Heart left ventricle (tissue), 13 donors: ENCODE data around the gene TRIM54.

Experiments used
- POLR2A ChIP-seq, 2 donors: fragments of 450-650 bp; IDR thresholded peaks; one replicate each; pipeline ENCODE4 v1.6.1; 2017; ENCODE audit warnings: antibody characterized with exemption in 2 of 2, mild to moderate bottlenecking in 2 of 2, moderate library complexity in 2 of 2
- TF ChIP-seq, protein P1 (sequence below), 12 donors: fragments of 200-600 bp; sonication (generic) in 4 of 12; IDR thresholded peaks; one replicate each; pipeline versions ENCODE4 v1.5.0 to v1.8.0; 2018 to 2022; ENCODE audit warnings: antibody characterized with exemption in 12 of 12, mild to moderate bottlenecking in 5 of 12
- donor health status: ischemic (EF 13 %, LVEDD 7.1; RV severe dilation, severe dysfunction).
- donor health status: DM: no; HTN: yes; CAD: no.
- donor health status: DM: no; HTN: no; CAD: no.
- donor health status: ischemic (EF 25% LVEDD 6.9; RV normal size, moderate dysfunction).
- donor health status: ischemic (EF 25% LVEDD 5.7; RV mildly dilated, moderate dysfunction).
- donor health status: ischemic (EF 35%, LVEDD 5.7; RV mildly dilated, moderate dysfunction).
- donor health status: nonischemic (EF 11% LVEDD 7.7; RV severe dilation, severe dysfunction).
- donor health status: DM: yes; HTN: yes; CAD: no.
- donor health status: PGD.
- donor health status: ischemic (EF 29% LVEDD 5.4; RV normal size, mild dysfunction).
- donor health status: nonischemic (EF 23%, LVEDD 6.1; RV moderate dilation, normal function).

DNA sequence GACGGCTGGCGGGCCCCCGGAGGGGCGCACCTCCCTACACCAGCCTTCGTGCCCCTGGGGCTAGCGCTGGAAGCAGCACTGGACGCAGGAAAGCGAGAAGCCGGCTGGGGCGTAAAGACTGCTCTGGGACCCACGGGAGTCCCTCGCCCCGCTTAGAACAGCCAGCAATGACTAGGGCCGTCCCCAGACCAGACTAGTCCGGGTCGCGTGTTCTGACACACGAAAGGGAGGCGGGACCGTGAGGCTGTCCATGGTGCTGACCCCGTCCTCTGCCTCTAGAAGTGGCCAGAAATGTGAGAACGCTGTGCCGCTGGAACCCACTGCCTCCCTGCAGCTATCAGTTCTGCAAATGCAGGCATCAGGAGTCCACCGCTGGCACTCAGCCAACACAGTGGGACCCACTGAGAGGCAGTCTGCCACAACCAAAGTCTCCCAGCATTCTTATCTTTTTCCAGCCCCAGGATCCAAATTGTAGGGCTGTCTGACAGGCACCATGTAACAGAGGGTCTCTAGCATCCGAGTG lies 26.2 kb downstream of the TRIM54 start, which contains the start of gene UCN:
- TF ChIP-seq, protein P1, sequence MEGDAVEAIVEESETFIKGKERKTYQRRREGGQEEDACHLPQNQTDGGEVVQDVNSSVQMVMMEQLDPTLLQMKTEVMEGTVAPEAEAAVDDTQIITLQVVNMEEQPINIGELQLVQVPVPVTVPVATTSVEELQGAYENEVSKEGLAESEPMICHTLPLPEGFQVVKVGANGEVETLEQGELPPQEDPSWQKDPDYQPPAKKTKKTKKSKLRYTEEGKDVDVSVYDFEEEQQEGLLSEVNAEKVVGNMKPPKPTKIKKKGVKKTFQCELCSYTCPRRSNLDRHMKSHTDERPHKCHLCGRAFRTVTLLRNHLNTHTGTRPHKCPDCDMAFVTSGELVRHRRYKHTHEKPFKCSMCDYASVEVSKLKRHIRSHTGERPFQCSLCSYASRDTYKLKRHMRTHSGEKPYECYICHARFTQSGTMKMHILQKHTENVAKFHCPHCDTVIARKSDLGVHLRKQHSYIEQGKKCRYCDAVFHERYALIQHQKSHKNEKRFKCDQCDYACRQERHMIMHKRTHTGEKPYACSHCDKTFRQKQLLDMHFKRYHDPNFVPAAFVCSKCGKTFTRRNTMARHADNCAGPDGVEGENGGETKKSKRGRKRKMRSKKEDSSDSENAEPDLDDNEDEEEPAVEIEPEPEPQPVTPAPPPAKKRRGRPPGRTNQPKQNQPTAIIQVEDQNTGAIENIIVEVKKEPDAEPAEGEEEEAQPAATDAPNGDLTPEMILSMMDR (IDR thresholded peaks at IDR 0.05) = no peak
- TF ChIP-seq POLR2A (IDR thresholded peaks at IDR 0.05) = no peak
